H1 (cell line): ENCODE results near the gene LRRTM4.

Source experiments
- ATF3 ChIP-seq: IDR thresholded peaks from 2 replicates; pipeline ENCODE4 v1.6.1; 2011; ENCODE audit warnings: low read depth, mild to moderate bottlenecking, low read length; ENCODE audit not compliant: insufficient read depth
- BRCA1 ChIP-seq: IDR thresholded peaks from 2 replicates; pipeline ENCODE4 v1.6.1; 2012; ENCODE audit warnings: low read depth, low read length, improper control_type of control experiment
- CEBPB ChIP-seq: IDR thresholded peaks from 2 replicates; pipeline ENCODE4 v1.6.1; 2012; ENCODE audit warnings: low read depth, low read length
- CHD7 ChIP-seq: fragments of 300-600 bp; sonication (generic); IDR thresholded peaks from 2 replicates; pipeline ENCODE4 v1.7.1; 2012; ENCODE audit warnings: low read length, moderate library complexity, mild to moderate bottlenecking, inconsistent platforms; ENCODE audit not compliant: insufficient replicate concordance
- CREB1 ChIP-seq: IDR thresholded peaks from 2 replicates; pipeline ENCODE4 v1.6.1; 2012; ENCODE audit warnings: inconsistent platforms
- CTCF ChIP-seq, 3 experiments: IDR thresholded peaks; 1 replicate in 2 of 3; 2 replicates in 1 of 3; pipeline versions ENCODE4 v1.5.1 to v1.6.1; 2011; ENCODE audit warnings: low read length in 3 of 3, mild to moderate bottlenecking in 3 of 3, inconsistent platforms in 2 of 3, low read depth in 1 of 3, moderate library complexity in 1 of 3; ENCODE audit not compliant: insufficient read depth in 1 of 3; ENCODE audit errors: control extremely low read depth in 1 of 3
- EZH2 ChIP-seq: fragments of 200-600 bp; sonication (generic); IDR thresholded peaks from 2 replicates; pipeline ENCODE4 v1.7.1; 2012; ENCODE audit warnings: low read depth, mild to moderate bottlenecking, moderate library complexity, low read length, inconsistent platforms; ENCODE audit not compliant: severe bottlenecking
- POLR2A ChIP-seq, 2 experiments: IDR thresholded peaks; 1 replicate in 1 of 2; 2 replicates in 1 of 2; pipeline ENCODE4 v1.6.1; 2011; ENCODE audit warnings: low read depth in 2 of 2, low read length in 2 of 2, mild to moderate bottlenecking in 2 of 2; ENCODE audit errors: control extremely low read depth in 1 of 2
- SAP30 ChIP-seq: fragments of 300-600 bp; sonication (generic); IDR thresholded peaks from 2 replicates; pipeline ENCODE4 v1.7.1; 2012; ENCODE audit warnings: low read length, moderate library complexity, mild to moderate bottlenecking, inconsistent platforms; ENCODE audit not compliant: insufficient read depth, insufficient replicate concordance
- SIN3A ChIP-seq, 2 experiments: IDR thresholded peaks in 1 of 2; conservative IDR thresholded peaks in 1 of 2; 2 replicates each; pipeline ENCODE4 v1.6.1; 2011 to 2012; ENCODE audit warnings: low read length in 2 of 2, improper control_type of control experiment in 1 of 2, low read depth in 1 of 2, mild to moderate bottlenecking in 1 of 2
- SP1 ChIP-seq: IDR thresholded peaks from 2 replicates; pipeline ENCODE4 v1.6.1; 2011; ENCODE audit warnings: low read depth, low read length
- TAF1 ChIP-seq: IDR thresholded peaks from 2 replicates; pipeline ENCODE4 v1.6.1; 2011; ENCODE audit warnings: mild to moderate bottlenecking, low read depth, low read length
- TF ChIP-seq, protein P1 (sequence below): IDR thresholded peaks from 2 replicates; pipeline ENCODE4 v1.6.1; 2012; ENCODE audit warnings: inconsistent platforms
- TF ChIP-seq, protein P2 (sequence below): IDR thresholded peaks from 2 replicates; pipeline ENCODE4 v1.6.1; 2012; ENCODE audit warnings: inconsistent platforms

GRCh38 chr2:77363277-77363676, 158.9 kb downstream of the LRRTM4 start:
- TF ChIP-seq SAP30 (no peak), EZH2 (no peak), CTCF (IDR thresholded peaks at IDR 0.05; ENCODE audit: control extremely low read depth in 1 of 3, insufficient read depth in 1 of 3, low read depth in 1 of 3, low read length in 3 of 3) (no peak), CREB1 (no peak), CHD7 (no peak), BRCA1 (no peak), SIN3A (conservative IDR thresholded peaks at IDR 0.05 in 1 of 2, IDR thresholded peaks at IDR 0.05 in 1 of 2; ENCODE audit: low read depth in 1 of 2, low read length in 2 of 2) (no peak), CEBPB (no peak), SP1 (no peak), POLR2A (IDR thresholded peaks at IDR 0.05; ENCODE audit: control extremely low read depth in 1 of 2, low read depth in 2 of 2, low read length in 2 of 2) (no peak), TAF1 (no peak), ATF3 (no peak)
- TF ChIP-seq, protein P1, sequence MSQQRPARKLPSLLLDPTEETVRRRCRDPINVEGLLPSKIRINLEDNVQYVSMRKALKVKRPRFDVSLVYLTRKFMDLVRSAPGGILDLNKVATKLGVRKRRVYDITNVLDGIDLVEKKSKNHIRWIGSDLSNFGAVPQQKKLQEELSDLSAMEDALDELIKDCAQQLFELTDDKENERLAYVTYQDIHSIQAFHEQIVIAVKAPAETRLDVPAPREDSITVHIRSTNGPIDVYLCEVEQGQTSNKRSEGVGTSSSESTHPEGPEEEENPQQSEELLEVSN = no peak
- TF ChIP-seq, protein P2, sequence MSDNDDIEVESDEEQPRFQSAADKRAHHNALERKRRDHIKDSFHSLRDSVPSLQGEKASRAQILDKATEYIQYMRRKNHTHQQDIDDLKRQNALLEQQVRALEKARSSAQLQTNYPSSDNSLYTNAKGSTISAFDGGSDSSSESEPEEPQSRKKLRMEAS = no peak
